IPS-18a (cell line): Measurements from ENCODE around the gene DCBLD2.

Experiments
- H3K27ac ChIP-seq: one replicate; pipeline ENCODE4 v1.5.1; 2013; ENCODE audit warnings: low read length
- H3K27me3 ChIP-seq: one replicate; pipeline ENCODE4 v1.6.1; 2013; ENCODE audit warnings: mild to moderate bottlenecking, low read length; ENCODE audit not compliant: control insufficient read depth, insufficient read depth
- H3K36me3 ChIP-seq: one replicate; pipeline ENCODE4 v1.6.1; 2013; ENCODE audit warnings: low read depth, low read length; ENCODE audit not compliant: control insufficient read depth
- H3K4me1 ChIP-seq: one replicate; pipeline ENCODE4 v1.6.1; 2013; ENCODE audit warnings: low read depth, low read length; ENCODE audit not compliant: control insufficient read depth
- H3K4me3 ChIP-seq: one replicate; pipeline ENCODE4 v1.5.1; 2013; ENCODE audit warnings: low read length
- H3K9ac ChIP-seq: one replicate; pipeline ENCODE4 v1.6.1; 2013; ENCODE audit warnings: mild to moderate bottlenecking, low read length, moderate library complexity
- H3K9me3 ChIP-seq: one replicate; pipeline ENCODE4 v1.6.1; 2013; ENCODE audit warnings: low read depth, low read length; ENCODE audit not compliant: control insufficient read depth

The DCBLD2 gene

DNA sequence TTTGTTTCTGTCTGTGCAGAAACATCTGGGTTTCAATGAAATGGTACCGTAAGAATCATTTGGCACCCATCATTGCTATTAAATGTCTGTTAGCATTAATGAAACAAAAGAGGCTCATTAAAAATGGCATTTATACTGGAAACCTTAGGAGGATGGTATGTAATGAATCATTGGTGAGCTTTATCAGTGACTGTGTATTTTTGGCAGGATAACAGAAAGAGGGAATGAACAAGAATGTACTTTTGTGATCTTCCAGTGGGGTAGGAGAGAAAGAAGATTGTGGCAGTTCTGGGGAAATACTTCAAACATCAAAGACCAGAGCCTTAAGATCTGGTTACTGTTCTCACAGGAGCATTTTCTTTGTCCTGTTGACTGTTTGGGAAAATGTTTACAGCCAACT is 4.7 kb upstream of the DCBLD2 start:
- Histone ChIP-seq H3K9me3 (no peaks in the 10 kb centered on the region), H3K27ac (no peak overlapping the region), H3K4me1 (peaks cover 11% of the 10 kb centered on the region), H3K9ac (no peak overlapping the region), H3K36me3 (no peaks in the 10 kb centered on the region), H3K27me3 (no peaks in the 10 kb centered on the region), H3K4me3 (no peak overlapping the region)

DNA sequence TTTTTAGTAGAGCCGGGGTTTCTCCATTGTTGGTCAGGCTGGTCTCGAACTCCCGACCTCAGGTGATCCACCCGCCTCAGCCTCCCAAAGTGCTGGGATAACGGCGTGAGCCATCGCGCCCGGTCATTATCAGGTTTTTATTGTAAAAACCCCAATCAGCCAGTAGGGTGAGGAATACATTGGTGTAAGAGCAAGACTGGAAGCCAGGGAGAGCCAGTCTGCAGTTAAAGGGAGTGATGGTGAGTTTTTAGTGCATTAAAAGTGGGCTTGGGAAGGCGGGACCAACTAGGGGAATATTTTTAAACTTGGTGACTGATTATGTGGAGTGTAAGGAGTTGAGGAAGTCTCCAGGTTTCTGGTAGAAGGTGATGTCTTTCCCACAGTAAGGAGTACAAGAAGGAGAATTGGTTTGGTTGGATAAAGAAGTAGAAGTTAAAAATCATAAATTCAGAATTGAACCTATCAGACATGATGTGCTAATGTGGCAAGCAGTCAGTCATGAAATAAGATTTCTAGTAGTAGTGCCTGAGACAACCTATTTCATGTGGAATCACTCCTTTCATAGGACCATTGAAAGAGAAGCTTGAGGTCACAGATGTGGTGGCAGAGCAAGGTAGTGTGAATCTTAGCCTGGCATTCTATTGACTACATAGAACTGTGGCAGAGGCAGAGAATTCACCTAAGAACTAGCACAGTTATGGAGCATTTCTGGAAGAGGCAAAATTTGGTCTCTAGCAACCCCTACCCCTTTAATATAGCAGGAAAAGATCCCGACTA is 2.4 kb upstream of the DCBLD2 start:
- Histone ChIP-seq H3K4me3 (no peak overlapping the region), H3K4me1 (peaks cover 18% of the 10 kb centered on the region), H3K27me3 (no peaks in the 10 kb centered on the region), H3K9ac (no peak overlapping the region), H3K9me3 (no peaks in the 10 kb centered on the region), H3K27ac (no peak overlapping the region), H3K36me3 (no peaks in the 10 kb centered on the region)

DNA sequence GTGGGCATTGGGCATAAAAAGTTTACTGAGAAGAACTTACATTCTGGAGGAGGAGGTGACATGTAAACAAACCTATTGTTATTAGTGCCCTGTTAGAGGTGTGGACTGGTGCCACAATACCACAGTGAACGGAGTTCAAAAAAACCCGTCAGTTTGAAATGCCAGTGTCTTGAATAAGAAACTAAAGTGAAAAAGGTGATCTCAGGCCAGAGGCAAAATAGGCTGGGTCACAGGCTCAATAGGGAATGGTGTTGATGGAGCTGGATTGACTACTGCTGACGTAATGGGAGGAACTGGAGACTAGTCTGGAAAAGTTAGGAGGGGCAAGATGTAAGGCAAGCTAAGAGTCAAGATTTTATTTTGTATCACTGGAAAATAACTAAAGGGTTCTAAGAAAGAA is 1.6 kb upstream of the DCBLD2 start:
- no peak overlapping the region for H3K9ac ChIP-seq
- H3K9me3 ChIP-seq = no peaks in the 10 kb centered on the region
- H3K36me3 ChIP-seq = no peaks in the 10 kb centered on the region
- peak overlapping the region; percentile 70 for H3K4me3 ChIP-seq
- H3K4me1 ChIP-seq = peaks cover 18% of the 10 kb centered on the region
- H3K27me3 ChIP-seq = no peaks in the 10 kb centered on the region
- H3K27ac ChIP-seq = no peak overlapping the region

DNA sequence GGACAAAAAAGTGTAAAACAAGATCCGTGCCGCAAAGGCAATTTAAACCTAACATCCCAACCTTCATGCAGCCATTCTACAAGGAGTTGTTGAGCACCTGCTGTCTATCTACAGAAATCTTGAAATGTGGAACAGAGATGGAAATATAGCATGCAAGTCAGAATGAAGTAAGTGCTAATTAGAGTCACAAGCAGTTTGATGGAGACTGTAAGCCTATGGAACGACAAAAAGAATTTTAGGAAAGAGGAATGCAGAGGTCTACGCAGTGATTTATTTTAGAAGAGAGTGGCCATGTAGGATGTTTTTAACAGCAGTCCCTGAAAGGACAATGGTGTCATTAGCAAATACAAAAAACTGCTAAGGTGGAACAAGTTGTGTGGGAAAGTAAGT is 851 bp upstream of the DCBLD2 start:
- Histone ChIP-seq H3K9ac (peak overlapping the region; percentile 76), H3K27ac (peak overlapping the region; percentile 67), H3K9me3 (no peaks in the 10 kb centered on the region), H3K36me3 (no peaks in the 10 kb centered on the region), H3K27me3 (no peaks in the 10 kb centered on the region), H3K4me1 (peaks cover 18% of the 10 kb centered on the region), H3K4me3 (peak overlapping the region; percentile 70)

DNA sequence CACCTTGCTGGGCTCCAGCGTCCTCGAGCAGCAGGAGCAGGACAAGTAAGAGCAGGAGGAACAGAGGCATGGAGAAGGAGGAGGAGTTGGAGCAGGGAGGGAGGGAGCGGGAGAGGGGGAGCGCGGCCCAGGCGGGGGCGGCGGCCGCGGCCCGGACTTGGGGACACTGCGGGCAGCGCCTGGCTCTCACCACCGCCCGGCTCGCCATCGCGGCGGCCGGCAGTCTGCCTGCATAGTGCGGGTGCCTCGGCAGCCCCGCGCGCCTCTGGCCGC is 440 bp downstream of the DCBLD2 start:
- Histone ChIP-seq H3K9me3 (no peaks in the 10 kb centered on the region), H3K9ac (peak overlapping the region; percentile 80), H3K27ac (peak overlapping the region; percentile 66), H3K36me3 (no peaks in the 10 kb centered on the region), H3K27me3 (no peaks in the 10 kb centered on the region), H3K4me3 (peak overlapping the region; percentile 94), H3K4me1 (peaks cover 18% of the 10 kb centered on the region)

DNA sequence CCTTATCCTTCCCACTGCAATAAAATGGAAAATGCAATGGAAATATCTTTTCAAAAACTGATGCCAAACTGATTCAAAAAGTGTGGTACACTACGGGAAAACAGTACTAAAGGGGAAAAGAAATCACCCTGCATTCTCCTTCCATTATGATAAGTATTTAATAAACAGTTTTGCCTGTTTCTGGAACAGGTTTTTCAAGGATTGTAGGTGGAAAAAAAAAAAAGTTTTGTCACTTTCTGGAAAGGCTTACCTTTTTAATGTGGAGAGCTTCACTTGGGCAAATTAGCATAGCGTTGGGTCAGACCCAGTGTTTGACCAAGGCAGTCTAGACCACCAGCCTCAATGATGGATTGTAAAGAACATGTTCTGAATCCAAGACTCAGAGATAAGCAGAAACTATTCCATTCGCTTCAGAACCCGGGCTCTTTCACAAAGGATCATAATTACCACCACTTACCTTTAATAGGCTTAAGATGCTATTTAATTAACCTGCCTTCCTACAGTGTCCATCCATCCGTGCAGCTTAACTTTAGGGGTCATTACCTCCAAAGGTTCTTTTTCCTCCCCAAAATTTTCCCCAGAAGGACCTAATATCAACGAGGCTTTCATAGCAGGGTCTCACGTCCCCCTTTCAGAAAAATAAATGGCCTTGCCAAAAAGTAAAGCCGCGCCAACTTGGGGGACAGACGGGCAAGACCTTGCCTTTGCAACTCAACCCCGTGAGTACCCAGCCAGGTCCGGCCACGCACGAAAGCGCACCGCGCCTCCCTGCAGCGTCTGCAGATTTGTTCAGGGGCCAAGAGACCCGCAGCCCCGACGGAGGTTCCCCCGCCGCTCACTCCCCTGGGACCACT is 1.0 kb downstream of the DCBLD2 start:
- peak overlapping the region; percentile 80 for H3K9ac ChIP-seq
- no peak overlapping the region for H3K27ac ChIP-seq

DNA sequence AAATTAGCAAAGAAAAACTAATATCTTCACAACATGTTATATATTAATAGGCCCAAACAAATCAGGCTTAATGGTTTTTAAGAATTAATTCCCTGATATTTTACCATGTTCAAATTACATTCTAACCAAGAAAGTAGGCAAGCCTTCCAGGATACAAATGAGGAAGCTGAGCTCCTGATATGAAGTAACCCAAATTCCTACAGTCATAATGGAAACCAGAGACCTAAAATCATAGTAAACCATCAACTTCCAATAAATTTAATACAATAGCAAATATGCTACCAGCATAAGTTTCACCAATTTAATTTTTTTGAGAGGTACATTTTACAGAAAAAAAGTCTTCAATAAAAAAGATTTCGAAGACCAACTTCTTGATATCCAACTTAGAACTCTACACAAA is 3.8 kb downstream of the DCBLD2 start:
- H3K36me3 ChIP-seq = no peaks in the 10 kb centered on the region
- H3K9me3 ChIP-seq = no peaks in the 10 kb centered on the region
- H3K4me1 ChIP-seq = peaks cover 24% of the 10 kb centered on the region
- no peaks in the 10 kb centered on the region for H3K27me3 ChIP-seq
- H3K4me3 ChIP-seq = no peak overlapping the region
- no peak overlapping the region for H3K9ac ChIP-seq
- no peak overlapping the region for H3K27ac ChIP-seq

More for the DNA sequence above, 1.0 kb downstream of the DCBLD2 start:
- H3K4me3 ChIP-seq = peak overlapping the region; percentile 94
- H3K4me1 ChIP-seq = peaks cover 18% of the 10 kb centered on the region
- no peaks in the 10 kb centered on the region for H3K9me3 ChIP-seq
- no peaks in the 10 kb centered on the region for H3K27me3 ChIP-seq
- H3K36me3 ChIP-seq = no peaks in the 10 kb centered on the region

DNA sequence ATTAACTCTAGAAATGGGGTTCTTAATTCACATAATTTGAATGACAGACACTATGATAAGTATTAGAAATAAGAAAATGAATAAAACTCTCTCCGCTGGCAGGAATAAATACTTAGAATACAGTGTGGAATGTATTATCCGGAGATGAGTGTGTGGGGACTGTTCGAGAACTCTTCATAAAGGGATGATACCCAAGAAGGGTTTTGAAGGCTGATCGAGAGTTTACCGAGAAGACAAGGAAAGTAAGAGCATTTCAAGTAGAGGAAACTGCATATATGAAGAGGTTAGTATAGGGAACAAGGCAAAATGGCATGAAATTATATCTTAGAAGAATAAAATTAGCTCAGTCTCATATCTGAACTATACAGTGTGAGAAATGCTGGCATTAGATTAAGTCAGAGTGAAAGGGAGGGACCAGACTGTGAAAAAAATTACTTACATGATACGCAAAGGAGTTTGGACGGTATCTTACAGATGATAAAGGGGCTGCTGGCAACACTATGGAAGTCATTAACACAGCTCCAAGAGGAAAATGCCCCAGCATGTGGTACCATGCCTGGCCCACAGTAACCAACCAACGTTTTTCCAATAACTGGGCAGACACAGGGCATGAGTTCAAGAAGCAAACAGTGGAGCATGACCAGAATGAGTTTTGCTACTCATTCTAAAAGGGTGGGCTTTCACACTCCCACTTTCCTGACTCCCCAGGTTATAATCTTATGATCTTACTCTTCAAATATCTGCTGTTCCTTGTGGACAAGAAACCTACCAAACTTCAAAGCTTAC is 6.5 kb downstream of the DCBLD2 start:
- H3K9ac ChIP-seq = no peak overlapping the region
- no peaks in the 10 kb centered on the region for H3K9me3 ChIP-seq
- H3K27ac ChIP-seq = no peak overlapping the region
- H3K36me3 ChIP-seq = no peaks in the 10 kb centered on the region
- no peak overlapping the region for H3K4me3 ChIP-seq
- peaks cover 31% of the 10 kb centered on the region for H3K4me1 ChIP-seq
- no peaks in the 10 kb centered on the region for H3K27me3 ChIP-seq

DNA sequence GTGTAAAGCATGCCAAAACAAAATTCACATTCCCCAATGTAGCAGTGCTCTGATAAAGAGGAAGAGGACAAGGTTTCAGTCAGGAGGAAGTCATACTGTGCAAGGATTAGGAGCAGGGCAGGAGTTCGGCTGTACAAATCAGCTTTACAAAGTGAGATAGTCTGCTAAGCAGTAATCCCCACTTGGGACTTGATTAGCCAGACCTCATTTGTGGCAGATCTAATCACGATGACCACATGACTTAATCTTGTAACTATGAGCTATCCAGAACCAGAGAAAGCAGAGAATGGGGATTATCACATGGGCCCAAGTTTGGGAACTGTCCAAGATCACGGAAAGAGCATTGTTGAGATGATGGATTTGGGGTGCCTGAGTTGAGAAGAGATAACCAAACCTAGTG is 7.8 kb downstream of the DCBLD2 start:
- Histone ChIP-seq H3K4me1 (peaks cover 27% of the 10 kb centered on the region), H3K9ac (no peak overlapping the region), H3K36me3 (no peaks in the 10 kb centered on the region), H3K4me3 (no peak overlapping the region), H3K27ac (no peak overlapping the region), H3K9me3 (no peaks in the 10 kb centered on the region), H3K27me3 (no peaks in the 10 kb centered on the region)

DNA sequence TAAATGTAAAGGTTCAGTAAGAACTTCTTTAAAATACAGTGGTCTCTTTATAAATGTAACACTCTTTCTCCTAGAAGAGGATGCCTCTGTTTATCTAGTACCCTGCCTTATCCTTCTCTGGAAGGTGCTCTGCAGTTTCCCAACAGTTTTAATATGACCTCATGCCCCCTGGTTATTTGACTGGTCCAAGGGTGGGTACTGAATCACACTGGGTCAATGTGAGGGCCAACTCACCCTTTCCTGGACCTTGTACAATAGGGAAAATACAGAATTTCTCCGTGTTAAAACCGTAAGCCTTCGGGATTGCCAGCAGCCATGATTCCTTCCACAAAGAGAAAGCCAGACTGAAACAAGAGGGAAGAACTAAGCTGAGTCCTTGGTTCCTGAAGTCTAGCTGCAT is 9.2 kb downstream of the DCBLD2 start:
- Histone ChIP-seq H3K27ac (no peak overlapping the region), H3K4me3 (no peak overlapping the region), H3K36me3 (no peaks in the 10 kb centered on the region), H3K9me3 (no peaks in the 10 kb centered on the region), H3K9ac (no peak overlapping the region), H3K27me3 (no peaks in the 10 kb centered on the region), H3K4me1 (peaks cover 31% of the 10 kb centered on the region)

DNA sequence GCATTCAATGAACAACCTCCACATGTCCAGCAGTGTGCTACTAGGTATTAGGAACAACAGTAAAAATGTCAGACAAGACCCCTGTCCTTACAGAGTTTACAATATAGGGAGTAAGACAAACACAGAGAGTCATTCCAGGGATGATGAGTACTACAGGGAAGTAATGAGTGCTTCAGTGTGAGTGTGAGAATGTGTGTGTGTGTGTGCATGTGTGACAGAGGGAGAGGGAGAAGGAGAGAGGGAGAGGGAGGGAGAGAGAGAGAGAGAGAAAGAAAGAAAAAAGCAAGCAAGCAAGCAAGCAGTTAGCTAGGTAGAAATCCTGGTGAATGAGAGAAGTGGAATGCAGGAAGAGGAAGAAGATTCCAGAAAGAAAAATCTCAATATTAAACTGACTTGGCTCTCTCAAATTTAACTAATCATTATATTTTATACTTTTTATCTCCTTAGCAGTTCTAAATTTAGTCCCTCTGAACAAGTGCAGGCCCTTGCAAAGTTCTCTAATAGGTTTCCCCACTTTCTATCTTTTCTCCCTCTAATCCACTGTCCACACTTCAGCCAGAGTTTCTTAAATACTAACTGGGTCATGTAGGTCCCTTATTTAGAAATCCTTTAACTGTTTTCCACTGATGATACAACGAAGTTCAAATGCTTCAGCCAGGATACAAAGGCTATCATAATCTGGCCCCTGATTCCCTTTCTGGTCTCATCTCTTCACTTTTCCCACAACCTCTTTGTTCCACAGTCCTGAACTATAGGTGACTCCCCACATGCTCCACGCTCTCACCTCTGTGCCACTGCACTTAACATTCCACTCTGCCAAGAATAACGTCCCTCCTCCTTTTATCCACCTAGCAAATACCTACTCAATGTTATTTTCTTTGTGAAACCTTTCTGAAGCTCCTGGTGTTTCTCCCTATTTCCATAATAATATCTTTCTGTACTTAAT is 10.3 kb downstream of the DCBLD2 start:
- no peaks in the 10 kb centered on the region for H3K36me3 ChIP-seq
- H3K27me3 ChIP-seq = no peaks in the 10 kb centered on the region
- peaks cover 38% of the 10 kb centered on the region for H3K4me1 ChIP-seq
- H3K4me3 ChIP-seq = no peak overlapping the region
- H3K27ac ChIP-seq = no peak overlapping the region
- no peaks in the 10 kb centered on the region for H3K9me3 ChIP-seq
- no peak overlapping the region for H3K9ac ChIP-seq
